ENCODE results near the gene DRC1. TPM values are rescaled to one million over a fixed set of nuclear protein-coding genes. Genes with fewer than 3 reads are reported as not detected.
"Not testable (repeated sequence)": the region's sequence is repeated elsewhere in the genome, so short reads cannot be mapped to it uniquely, and the experiment has no call there.

DRC1 gene
- total RNA-seq: not detected

- peak; percentile 60 for ATAC-seq
These were observed at the start of gene DRC1 for GRCh38 chr2:26401739-26402541. TSS of gene DRC1 (plus strand) at chr2:26401920. CDS start at chr2:26401990, 70 bp downstream.

DNA sequence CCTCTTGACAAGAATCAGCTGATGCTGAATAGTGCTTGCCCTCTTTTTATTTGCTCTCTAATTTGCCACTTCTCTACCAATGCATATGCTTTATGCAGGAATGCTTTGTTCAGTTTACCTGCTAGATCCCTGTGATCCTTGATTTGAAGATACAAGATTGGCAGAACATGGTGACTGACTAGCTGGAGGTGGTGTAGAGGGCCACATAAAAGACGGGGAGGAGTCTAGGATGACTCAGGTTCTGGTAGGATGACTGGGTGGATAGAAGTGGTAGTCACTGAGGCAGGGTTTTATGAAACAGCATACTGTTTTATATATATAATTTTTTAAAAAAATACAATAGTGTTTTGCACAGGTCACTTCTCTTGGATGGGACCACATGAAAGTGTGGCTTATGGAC lies 48.8 kb upstream of the DRC1 start:
- DNase-seq (ENCODE audit: low spot score): no peak
- ATAC-seq: no peak

More at GRCh38 chr2:26401739-26402541, at the start of gene DRC1:
- DNase-seq (ENCODE audit: low spot score): no peak

- DNase-seq (ENCODE audit: low spot score); ATAC-seq: not testable (repeated sequence)
These were observed 47.3 kb upstream of the DRC1 start for GRCh38 chr2:26354469-26354868.

DNA sequence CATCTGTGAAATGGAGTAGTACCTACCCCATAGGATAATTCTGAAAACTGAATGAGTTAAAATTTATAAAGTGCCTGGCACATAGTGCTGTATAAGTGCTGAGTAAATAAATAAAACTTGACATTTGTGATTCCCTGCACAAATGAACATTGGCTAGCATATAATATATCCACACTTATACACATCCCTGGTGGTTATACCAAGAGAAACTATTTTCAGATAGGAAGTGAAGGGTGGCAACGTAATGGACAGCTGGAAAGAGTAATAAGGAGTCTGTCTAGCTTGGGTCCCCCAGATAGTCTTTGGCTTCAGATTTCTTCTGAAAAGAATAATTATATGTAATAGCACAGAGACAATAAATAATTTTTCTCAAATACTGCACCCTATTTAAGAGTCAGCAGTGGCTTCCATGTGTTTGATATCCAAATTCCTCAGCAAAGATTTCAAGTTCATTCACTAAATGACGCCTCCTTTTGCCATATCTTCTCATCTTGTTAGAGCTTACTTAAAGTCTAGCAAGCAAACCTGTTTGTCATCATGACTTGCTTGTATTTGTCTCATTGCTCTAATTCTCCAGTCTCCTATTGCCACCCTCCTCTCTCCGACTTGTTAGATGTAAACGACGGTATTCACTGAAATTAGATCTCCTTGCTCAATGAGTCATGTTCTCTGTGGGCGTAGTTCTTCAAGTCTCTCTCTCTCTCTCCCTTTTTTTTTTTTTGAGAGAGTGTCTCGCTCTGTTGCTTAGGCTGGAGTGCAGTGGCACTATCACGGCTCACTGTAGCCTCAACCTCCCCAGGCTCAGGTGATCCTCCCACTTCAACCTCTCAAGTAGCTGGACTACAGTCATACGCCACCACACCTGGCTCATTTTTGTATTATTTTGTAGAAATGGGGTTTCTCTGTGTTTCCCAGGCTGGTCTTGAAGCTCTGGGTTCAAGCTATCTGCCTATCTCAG lies 46.4 kb upstream of the DRC1 start:
- ATAC-seq: no peak
- DNase-seq (ENCODE audit: low spot score): no peak

GRCh38 chr2:26356111-26356510 lies 45.6 kb upstream of the DRC1 start:
- DNase-seq (ENCODE audit: low spot score) (no peak), ATAC-seq (no peak)

DNA sequence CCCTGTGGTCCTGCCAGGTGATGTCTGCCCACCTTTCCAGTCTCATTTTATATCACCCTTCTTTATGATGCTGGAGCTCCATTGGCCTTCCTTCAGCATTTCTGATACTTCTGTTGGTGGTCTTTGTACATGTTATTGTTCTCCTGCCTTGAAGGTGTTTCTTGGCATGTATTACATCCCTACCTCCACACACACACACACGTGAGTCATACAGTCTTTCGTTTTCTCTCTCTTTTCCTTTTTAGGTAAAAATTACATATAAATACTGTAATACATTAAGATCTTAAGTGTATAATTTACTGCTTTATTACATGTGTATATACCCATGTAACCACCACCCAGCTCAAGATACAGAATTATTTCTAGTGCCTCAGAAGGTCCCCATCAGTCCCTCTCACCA lies 44.9 kb upstream of the DRC1 start:
- DNase-seq (ENCODE audit: low spot score) (no peak), ATAC-seq (no peak)

- DNase-seq (ENCODE audit: low spot score) (no peak), ATAC-seq (no peak)
These were observed 41.7 kb upstream of the DRC1 start for GRCh38 chr2:26359886-26360473.

DNA sequence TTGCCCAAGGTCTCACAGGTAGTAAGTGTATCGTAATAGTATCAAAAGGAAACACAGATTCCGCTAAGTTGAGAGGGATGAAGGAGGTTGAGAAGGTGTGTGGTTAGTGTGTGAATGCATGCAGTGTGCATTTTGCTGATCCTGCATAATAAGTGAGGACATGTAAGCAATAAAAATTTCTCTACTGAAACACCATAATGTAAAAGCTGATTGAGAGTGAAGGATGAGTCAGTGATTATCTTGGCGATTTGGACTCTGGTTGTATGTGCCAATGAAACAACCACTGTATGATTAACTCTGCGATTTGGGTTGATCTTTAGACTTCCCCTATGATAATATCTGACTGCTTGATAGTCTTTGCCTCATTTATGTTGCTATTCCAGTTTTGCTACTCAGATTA lies 38.4 kb upstream of the DRC1 start:
- ATAC-seq (peak; percentile 97), DNase-seq (ENCODE audit: low spot score) (no peak)

- no peak for DNase-seq (ENCODE audit: low spot score)
- ATAC-seq: no peak
These were observed 37.8 kb upstream of the DRC1 start for GRCh38 chr2:26363958-26364357.

- ATAC-seq (no peak), DNase-seq (ENCODE audit: low spot score) (no peak)
These were observed 37.1 kb upstream of the DRC1 start for GRCh38 chr2:26364669-26365068.

DNA sequence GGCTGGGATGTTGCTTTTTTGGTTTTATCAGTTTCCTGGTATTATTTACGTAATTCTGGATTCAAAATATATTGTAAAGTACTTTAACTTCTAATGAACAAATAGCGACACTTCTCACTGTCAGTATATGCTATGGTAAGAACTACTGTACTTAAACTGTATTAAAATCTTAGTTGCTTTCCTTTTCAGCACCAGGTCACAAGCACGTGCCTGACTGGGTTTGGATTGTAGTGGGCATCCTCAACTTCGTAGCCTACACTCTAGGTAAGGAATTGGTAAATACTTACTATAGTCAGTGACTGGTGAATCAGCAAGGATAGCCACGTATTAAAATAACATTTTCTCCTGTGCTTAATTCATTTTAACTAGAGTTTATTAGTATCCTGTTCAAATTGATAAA lies 34.8 kb upstream of the DRC1 start:
- DNase-seq (ENCODE audit: low spot score) (no peak), ATAC-seq (no peak)

DNA sequence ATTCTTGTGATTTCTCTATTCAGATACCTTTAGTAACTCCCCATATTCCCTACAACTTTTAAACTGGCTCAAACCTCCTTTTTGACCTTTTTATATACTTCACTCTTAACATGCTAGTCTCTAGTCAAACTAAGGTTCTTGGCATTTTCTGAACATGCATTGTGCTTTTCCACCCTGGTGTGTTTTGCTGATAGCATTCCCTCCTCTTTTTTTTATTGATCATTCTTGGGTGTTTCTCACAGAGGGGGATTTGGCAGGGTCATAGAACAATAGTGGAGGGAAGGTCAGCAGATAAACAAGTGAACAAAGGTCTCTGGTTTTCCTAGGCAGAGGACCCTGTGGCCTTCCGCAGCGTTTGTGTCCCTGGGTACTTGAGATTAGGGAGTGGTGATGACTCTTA lies 32.1 kb upstream of the DRC1 start:
- not testable (repeated sequence) for DNase-seq (ENCODE audit: low spot score); ATAC-seq

DNA sequence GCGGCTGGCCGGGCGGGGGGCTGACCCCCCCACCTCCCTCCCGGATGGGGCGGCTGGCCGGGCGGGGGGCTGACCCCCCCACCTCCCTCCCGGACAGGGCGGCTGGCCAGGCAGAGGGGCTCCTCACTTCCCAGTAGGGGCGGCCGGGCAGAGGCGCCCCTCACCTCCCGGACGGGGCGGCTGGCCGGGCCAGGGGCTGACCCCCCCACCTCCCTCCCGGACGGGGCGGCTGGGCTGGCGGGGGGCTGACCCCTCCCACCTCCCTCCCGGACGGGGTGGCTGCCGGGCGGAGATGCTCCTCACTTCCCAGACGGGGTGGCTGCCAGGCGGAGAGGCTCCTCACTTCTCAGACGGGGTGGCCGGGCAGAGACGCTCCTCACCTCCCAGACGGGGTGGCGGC lies 30.8 kb upstream of the DRC1 start:
- not testable (repeated sequence) for ATAC-seq; DNase-seq (ENCODE audit: low spot score)

DNA sequence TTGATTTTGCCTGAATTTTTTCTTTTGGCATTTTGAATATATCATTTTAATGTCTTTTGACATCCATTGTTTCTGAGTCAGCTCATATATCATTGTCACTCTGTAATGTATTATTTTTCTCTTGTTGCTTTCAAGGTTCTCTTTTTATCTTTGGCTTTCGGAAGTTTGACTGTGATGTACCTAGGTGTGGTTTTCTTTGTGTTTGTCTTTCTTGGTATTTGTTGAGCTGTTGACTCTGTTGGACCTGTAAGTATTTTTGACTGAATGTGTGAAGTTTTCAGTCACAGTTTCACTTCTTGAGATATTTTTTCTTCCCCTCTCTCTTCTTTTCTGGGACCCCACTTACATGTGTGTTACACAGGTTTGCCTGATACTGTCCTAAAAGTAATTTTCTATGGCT lies 24.9 kb upstream of the DRC1 start:
- no peak for DNase-seq (ENCODE audit: low spot score)
- ATAC-seq: no peak

- ATAC-seq (no peak), DNase-seq (ENCODE audit: low spot score) (no peak)
These were observed 21.4 kb upstream of the DRC1 start for GRCh38 chr2:26380281-26380680.

- DNase-seq (ENCODE audit: low spot score) (no peak), ATAC-seq (no peak)
These were observed 19.2 kb upstream of the DRC1 start for GRCh38 chr2:26382564-26382963.

- no peak for DNase-seq (ENCODE audit: low spot score)
These were observed 17.5 kb upstream of the DRC1 start for GRCh38 chr2:26384183-26384582.

GRCh38 chr2:26384597-26384996 lies 17.1 kb upstream of the DRC1 start:
- no peak for DNase-seq (ENCODE audit: low spot score)
- ATAC-seq: no peak

More at GRCh38 chr2:26384183-26384582, 17.5 kb upstream of the DRC1 start:
- no peak for ATAC-seq

GRCh38 chr2:26387189-26387588 lies 14.5 kb upstream of the DRC1 start:
- ATAC-seq: no peak

GRCh38 chr2:26394694-26395093 lies 7.0 kb upstream of the DRC1 start:
- ATAC-seq: peak; percentile 60
- DNase-seq (ENCODE audit: low spot score): no peak

More at GRCh38 chr2:26387189-26387588, 14.5 kb upstream of the DRC1 start:
- no peak for DNase-seq (ENCODE audit: low spot score)

- ATAC-seq: no peak
These were observed 6.3 kb upstream of the DRC1 start for GRCh38 chr2:26395394-26395793.

More at GRCh38 chr2:26395394-26395793, 6.3 kb upstream of the DRC1 start:
- DNase-seq (ENCODE audit: low spot score): no peak
